K562 (cell line): ENCODE results near the gene TRAPPC2L. TPM values are rescaled to one million over a fixed set of nuclear protein-coding genes. Genes with fewer than 3 reads are reported as not detected.

Source experiments
- ATAC-seq: fragments of 200-7000 bp; cut with Tn5 transposase; 3 replicates; pipeline ENCODE4 v1.9.1; 2020; ENCODE audit warnings: moderate library complexity
- BruUV-seq: library from RNA; stranded (reverse); fragments of 400-500 nt; replicated peaks from 2 replicates; lab custom pipeline; 2021; lab: Mats Ljungman, UMichigan
- CTCF ChIA-PET: fragments of 300-600 bp; formaldehyde crosslinking; extraction: SDS; loops from one replicate; lab custom pipeline; 2021; ENCODE audit warnings: low intra/inter-chr PET ratio; lab: Yijun Ruan, JAX
- POLR2A ChIA-PET: fragments of 300-600, 350-650 bp; sonication (Branson Sonifier 250); formaldehyde crosslinking; extraction: SDS; loops from one replicate; lab custom pipeline; 2021; ENCODE audit warnings: antibody characterized with exemption, inconsistent platforms; lab: Yijun Ruan, JAX
- DNase-seq, 4 experiments: peaks; one replicate each; pipeline versions ENCODE4 v3.0.0 to v3.0.0-alpha.2; 2011 to 2018; ENCODE audit warnings: low spot score in 3 of 4, mixed read lengths in 3 of 4; ENCODE audit errors: extremely low read depth in 1 of 4
- FAIRE-seq: peaks from 2 replicates; lab custom pipeline; 2011; peaks lifted over from hg19 to GRCh38; lab: Jason Lieb, UNC
- H2AFZ ChIP-seq: 2 replicates; pipeline ENCODE4 v1.6.0; 2011; ENCODE audit warnings: low read depth, low read length, control low read depth, inconsistent platforms
- H3K27ac ChIP-seq: fragments of 200-600 bp; 3 replicates; pipeline ENCODE4 v1.8.0; 2011; ENCODE audit warnings: low read depth, mild to moderate bottlenecking, control low read depth, inconsistent platforms, low read length, moderate library complexity, mixed read lengths; ENCODE audit errors: extremely low read depth
- H3K27me3 ChIP-seq, 2 experiments: fragments of 300-600 bp in 1 of 2; 2 replicates in 1 of 2; 3 replicates in 1 of 2; pipeline versions ENCODE4 v1.6.0 to v1.8.0; 2011; ENCODE audit warnings: inconsistent platforms in 2 of 2, low read length in 2 of 2, mild to moderate bottlenecking in 1 of 2, mixed read lengths in 1 of 2, moderate library complexity in 1 of 2; ENCODE audit not compliant: control insufficient read depth in 2 of 2, insufficient read depth in 2 of 2
- H3K36me3 ChIP-seq: fragments of 300-600 bp; 3 replicates; pipeline ENCODE4 v1.8.0; 2011; ENCODE audit warnings: mild to moderate bottlenecking, low read length, inconsistent platforms; ENCODE audit not compliant: control insufficient read depth, insufficient read depth
- H3K4me1 ChIP-seq, 2 experiments: fragments of 200-600 bp in 1 of 2; replicated peaks in 1 of 2; 2 replicates in 1 of 2; 3 replicates in 1 of 2; pipeline versions ENCODE4 v1.5.1 to v1.8.0; 2011; ENCODE audit warnings: inconsistent platforms in 2 of 2, low read length in 2 of 2, mild to moderate bottlenecking in 1 of 2, mixed read lengths in 1 of 2, moderate library complexity in 1 of 2; ENCODE audit not compliant: control insufficient read depth in 2 of 2, insufficient read depth in 2 of 2
- H3K4me2 ChIP-seq: 2 replicates; pipeline ENCODE4 v1.6.1; 2011; ENCODE audit warnings: low read length, control low read depth, inconsistent platforms, mixed read lengths; ENCODE audit not compliant: insufficient read depth
- H3K4me3 ChIP-seq: fragments of 200-600 bp; sonication (generic), shearing (Covaris generic); 2 replicates; pipeline ENCODE4 v1.5.1; 2016; ENCODE audit warnings: control low read depth, inconsistent platforms
- H3K79me2 ChIP-seq: fragments of 200-600 bp; 3 replicates; pipeline ENCODE4 v1.8.0; 2011; ENCODE audit warnings: low read length, inconsistent platforms; ENCODE audit not compliant: control insufficient read depth, insufficient read depth
- H3K9ac ChIP-seq, 2 experiments: 2 replicates each; pipeline versions ENCODE4 v1.6.0 to v1.6.1; 2011; ENCODE audit warnings: low read depth in 2 of 2, low read length in 2 of 2, control low read depth in 1 of 2, inconsistent platforms in 1 of 2, mild to moderate bottlenecking in 1 of 2, mixed read lengths in 1 of 2; ENCODE audit not compliant: insufficient read depth in 1 of 2
- H3K9me1 ChIP-seq: one replicate; pipeline ENCODE4 v1.6.0; 2011; ENCODE audit warnings: inconsistent platforms, mild to moderate bottlenecking, low read length, moderate library complexity; ENCODE audit not compliant: control insufficient read depth, insufficient read depth
- H3K9me3 ChIP-seq: replicated peaks from 2 replicates; pipeline ENCODE4 v1.5.1; 2011; ENCODE audit warnings: low read depth, low read length, inconsistent platforms; ENCODE audit not compliant: control insufficient read depth, insufficient read depth
- H4K20me1 ChIP-seq: replicated peaks from 2 replicates; pipeline ENCODE4 v1.6.1; 2011; ENCODE audit warnings: low read length, inconsistent platforms, mixed read lengths; ENCODE audit not compliant: control insufficient read depth, insufficient read depth
- CBX3 ChIP-seq, 2 experiments: IDR thresholded peaks; 1 replicate in 1 of 2; 2 replicates in 1 of 2; pipeline ENCODE4 v1.6.1; 2012; ENCODE audit warnings: inconsistent platforms in 2 of 2, low read length in 2 of 2, borderline replicate concordance in 1 of 2, control low read depth in 1 of 2
- GABPB1 ChIP-seq: sonication (generic); formaldehyde crosslinking; IDR thresholded peaks from 2 replicates; pipeline ENCODE4 v1.8.0; 2022; ENCODE audit warnings: mild to moderate bottlenecking, missing genetic modification reagents
- POLR2G ChIP-seq: fragments of 200-400 bp; formaldehyde crosslinking; IDR thresholded peaks from 2 replicates; pipeline ENCODE4 v1.6.1; 2017; ENCODE audit warnings: low read depth, mild to moderate bottlenecking, antibody characterized with exemption, low read length, moderate library complexity
- RBM22 ChIP-seq: fragments of 200-400 bp; formaldehyde crosslinking; IDR thresholded peaks from 2 replicates; pipeline ENCODE4 v1.6.1; 2018; ENCODE audit warnings: low read length, low read depth; ENCODE audit not compliant: poor library complexity, severe bottlenecking
- SAP30 ChIP-seq: fragments of 200-600 bp; sonication (generic); IDR thresholded peaks from 2 replicates; pipeline ENCODE4 v1.6.1; 2012; ENCODE audit warnings: borderline replicate concordance, low read depth, mild to moderate bottlenecking, moderate library complexity, low read length, control low read depth, inconsistent platforms; ENCODE audit not compliant: insufficient read depth, poor library complexity, severe bottlenecking
- ZNF347 ChIP-seq: fragments of 450-650 bp; formaldehyde crosslinking; IDR thresholded peaks from 2 replicates; pipeline ENCODE4 v1.4.0; 2020; ENCODE audit warnings: low read depth, mild to moderate bottlenecking, moderate library complexity
- WGBS: fragments of 100-300 bp; shearing (Covaris generic); methylation state at CpG from one replicate; pipeline ENCODE4 v1.1.6; 2016; ENCODE audit warnings: low coverage, mixed read lengths; ENCODE audit not compliant: insufficient coverage; ENCODE audit errors: missing lambda C conversion rate; 5-methylcytosine and 5-hydroxymethylcytosine counted together
- in situ Hi-C: fragments of 300-500 bp; cut with MboI; formaldehyde crosslinking; loops from 4 replicates; pipeline ENCODE4 v1.15.0; 2018; ENCODE audit warnings: inconsistent platforms, mixed read lengths
- intact Hi-C: fragments of 100-400 bp; cut with micrococcal nuclease; formaldehyde crosslinking; loops from 2 replicates; pipeline ENCODE4 v1.14.2; 2022
- polyA plus RNA-seq, 8 experiments: library from polyadenylated mRNA; depleted of rRNA in 4 of 8; stranded (reverse) in 5 of 8; unstranded in 3 of 8; fragments of >200 nt; fragmentation: Nextera tagmentation in 2 of 8; fragmentation: Illumina TruSeq in 1 of 8; extraction: Ambion mirVana in 2 of 8; extraction: Trizol in 1 of 8; gene quantifications; 2 replicates each; pipeline versions ENCODE4 v1.2.1 to v1.2.3, GENCODE V29; 2011 to 2014; ENCODE audit warnings: inconsistent platforms in 1 of 8, missing spikeins in 1 of 8
- total RNA-seq, 7 experiments: library from RNA; depleted of rRNA in 6 of 7; stranded (reverse); fragments of >200 nt in 6 of 7; fragmentation: Illumina TruSeq in 2 of 7; extraction: Trizol in 2 of 7; gene quantifications; 2 replicates each; pipeline versions ENCODE4 v1.2.1 to v1.2.3, GENCODE V29; 2011 to 2021; ENCODE audit warnings: low replicate concordance in 1 of 7
- TF ChIP-seq, protein P1 (sequence below), 2 experiments: fragments of 450-650 bp; conservative IDR thresholded peaks; 2 replicates each; pipeline ENCODE4 v1.6.1; 2017; ENCODE audit warnings: mild to moderate bottlenecking in 2 of 2, moderate library complexity in 2 of 2

The TRAPPC2L gene
- total and polyA plus RNA-seq, 9 of the 15 experiments (the other 6 are each of a cell fraction or from before 2014, with no cell fraction given), result 60.4 to 398 (median 97.5) TPM

DNA sequence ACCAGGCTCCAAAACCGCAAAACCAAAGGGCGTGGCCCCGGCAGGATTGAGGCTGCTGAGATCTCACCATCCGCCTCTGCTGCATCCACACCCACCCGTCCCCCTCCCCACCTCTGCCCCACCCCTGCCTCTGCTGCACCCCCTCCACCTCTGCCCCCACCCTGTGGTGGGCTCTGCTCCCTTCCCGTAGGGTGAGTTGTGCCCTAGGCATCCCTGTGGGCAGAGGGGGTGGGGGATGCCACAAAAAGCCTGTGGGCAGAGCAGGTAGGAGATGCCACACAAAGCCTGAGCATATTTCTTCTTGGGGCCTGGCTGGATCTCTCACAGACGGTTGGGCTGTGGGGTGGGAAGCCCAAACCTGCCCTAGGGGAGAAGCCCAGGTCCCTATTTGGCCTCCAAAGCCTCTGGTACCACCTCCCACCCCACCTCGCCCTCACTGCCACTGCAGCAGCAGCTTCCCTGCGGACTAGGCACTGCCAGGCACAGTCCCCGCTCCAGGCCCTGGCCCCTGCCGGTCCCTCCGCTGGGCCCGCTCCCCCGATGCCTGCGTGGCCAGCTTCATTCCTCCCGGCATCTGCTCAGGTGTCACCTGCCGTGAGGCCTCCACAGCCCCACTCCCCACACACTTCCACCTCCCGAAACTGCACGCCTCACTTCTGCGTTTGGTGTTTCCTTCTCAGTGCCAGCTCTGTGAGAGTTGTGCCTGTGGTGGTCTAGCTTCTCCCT is 20.8 kb downstream of the TRAPPC2L start:
- peaks cover 12% of the 10 kb centered on the region; the same call in 1 of the 2 replicates for H4K20me1 ChIP-seq
- peaks cover 88% of the 10 kb centered on the region; the same call in 2 of the 3 replicates for H3K36me3 ChIP-seq
- CTCF ChIA-PET, result no interaction called here
- no peak for DNase-seq
- in situ Hi-C loops, result no loop called here
- TF ChIP-seq RBM22 (peak; percentile 90), POLR2G (peak; percentile 69), GABPB1 (no peak)
- TF ChIP-seq, all 486 proteins: peak for 2
- peaks cover 0 to 64% of the 10 kb centered on the region in 2 experiments; a peak in 3 of 5 replicates for H3K4me1 ChIP-seq
- no peaks in the 10 kb centered on the region for H3K9me3 ChIP-seq
- ATAC-seq, result no peak
- no peak overlapping the region for H3K4me3 ChIP-seq
- intact Hi-C loops, result no loop called here
- H3K79me2 ChIP-seq, result no peaks in the 10 kb centered on the region
- no peak for FAIRE-seq
- no peak overlapping the region for H3K9ac ChIP-seq
- no peak overlapping the region for H3K27ac ChIP-seq
- BruUV-seq, result no TSS peak
- H2AFZ ChIP-seq, result no peak overlapping the region
- peaks cover 6% of the 10 kb centered on the region for H3K9me1 ChIP-seq
- H3K4me2 ChIP-seq, result no peak overlapping the region
- no peaks in the 10 kb centered on the region for H3K27me3 ChIP-seq
- POLR2A ChIA-PET, result interaction anchor here (0.9 kb wide), 1 partner anchor 13 kb away, joined by 5 read pairs; no protein-coding TSS in a partner anchor
- 97% methylated on average over 15 of the region's 20 CpGs for WGBS

DNA sequence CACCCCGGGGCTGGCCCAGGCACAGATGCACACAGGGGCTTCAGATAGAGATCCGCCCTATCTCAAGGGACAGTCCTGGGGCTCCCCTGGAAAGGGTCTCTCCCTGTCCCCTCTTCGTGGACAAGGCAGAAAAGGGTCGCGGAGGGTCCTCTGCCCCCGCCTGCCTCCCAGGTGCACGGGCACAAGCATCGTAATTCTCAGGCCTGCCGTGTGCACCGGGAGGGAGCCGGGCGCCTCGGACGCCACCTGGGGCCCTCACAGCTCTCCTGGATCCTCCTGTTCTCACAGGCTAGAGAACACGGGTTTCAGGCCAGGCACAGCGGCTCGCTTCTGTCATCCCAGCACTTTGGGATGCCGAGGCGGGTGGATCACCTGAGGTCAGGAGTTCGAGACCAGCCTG is 21.4 kb downstream of the TRAPPC2L start:
- FAIRE-seq, result no peak
- WGBS, result 95% methylated on average over 15 of the region's 20 CpGs

More for the DNA sequence above, 21.4 kb downstream of the TRAPPC2L start:
- peaks cover 95% of the 10 kb centered on the region; the same call in 2 of the 3 replicates for H3K36me3 ChIP-seq
- ChIA-PET POLR2A (no interaction called here), CTCF (no interaction called here)
- no peaks in the 10 kb centered on the region for H3K27me3 ChIP-seq
- in situ Hi-C loops (no loop called here), intact Hi-C loops (no loop called here)
- BruUV-seq, result no TSS peak
- H3K9me3 ChIP-seq, result no peaks in the 10 kb centered on the region
- no peak overlapping the region for H3K9ac ChIP-seq
- H3K4me2 ChIP-seq, result no peak overlapping the region
- H3K9me1 ChIP-seq, result peaks cover 2% of the 10 kb centered on the region
- no peak overlapping the region for H2AFZ ChIP-seq
- no peak overlapping the region for H3K27ac ChIP-seq
- DNase-seq, result no peak
- no peak overlapping the region for H3K4me3 ChIP-seq
- ATAC-seq, result no peak
- no peaks in the 10 kb centered on the region for H3K79me2 ChIP-seq
- H3K4me1 ChIP-seq, result peaks cover 0 to 64% of the 10 kb centered on the region in 2 experiments; a peak in 2 of 5 replicates
- peaks cover 8% of the 10 kb centered on the region; the same call in 1 of the 2 replicates for H4K20me1 ChIP-seq
- TF ChIP-seq ZNF347 (CRISPR knock-in tag), result no peak
- TF ChIP-seq, protein P1, sequence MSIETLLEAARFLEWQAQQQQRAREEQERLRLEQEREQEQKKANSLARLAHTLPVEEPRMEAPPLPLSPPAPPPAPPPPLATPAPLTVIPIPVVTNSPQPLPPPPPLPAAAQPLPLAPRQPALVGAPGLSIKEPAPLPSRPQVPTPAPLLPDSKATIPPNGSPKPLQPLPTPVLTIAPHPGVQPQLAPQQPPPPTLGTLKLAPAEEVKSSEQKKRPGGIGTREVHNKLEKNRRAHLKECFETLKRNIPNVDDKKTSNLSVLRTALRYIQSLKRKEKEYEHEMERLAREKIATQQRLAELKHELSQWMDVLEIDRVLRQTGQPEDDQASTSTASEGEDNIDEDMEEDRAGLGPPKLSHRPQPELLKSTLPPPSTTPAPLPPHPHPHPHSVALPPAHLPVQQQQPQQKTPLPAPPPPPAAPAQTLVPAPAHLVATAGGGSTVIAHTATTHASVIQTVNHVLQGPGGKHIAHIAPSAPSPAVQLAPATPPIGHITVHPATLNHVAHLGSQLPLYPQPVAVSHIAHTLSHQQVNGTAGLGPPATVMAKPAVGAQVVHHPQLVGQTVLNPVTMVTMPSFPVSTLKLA (conservative IDR thresholded peaks at IDR 0.05), result no peak
- no peak for TF ChIP-seq SAP30
- no peak for TF ChIP-seq CBX3 (IDR thresholded peaks at IDR 0.05; ENCODE audit: borderline replicate concordance in 1 of 2, low read length in 2 of 2)
